HG03196 (cell line): ENCODE results near the gene AKR1C2.
"Not testable (repeated sequence)": the region's sequence is repeated elsewhere in the genome, so short reads cannot be mapped to it uniquely, and the experiment has no call there.

Experiments
- ATAC-seq: cut with Tn5 transposase; IDR thresholded peaks from one replicate; pipeline ENCODE4 v1.9.1; 2021; ENCODE audit not compliant: unreplicated experiment

The AKR1C2 gene

GRCh38 chr10:4991463-4991862 is 12.2 kb downstream of the AKR1C2 start:
- ATAC-seq = not testable (repeated sequence)

- no peak for ATAC-seq
These were observed 13.4 kb downstream of the AKR1C2 start for GRCh38 chr10:4990217-4990616.

GRCh38 chr10:4988000-4988641 is 15.5 kb downstream of the AKR1C2 start:
- ATAC-seq = not testable (repeated sequence)

GRCh38 chr10:4984971-4985594 is 18.6 kb downstream of the AKR1C2 start:
- no peak for ATAC-seq

GRCh38 chr10:4984223-4984622 is 19.4 kb downstream of the AKR1C2 start:
- ATAC-seq = no peak

- ATAC-seq = no peak
These were observed 19.9 kb downstream of the AKR1C2 start for GRCh38 chr10:4983615-4984216.

GRCh38 chr10:4982764-4983226 is 20.9 kb downstream of the AKR1C2 start:
- ATAC-seq = no peak

- no peak for ATAC-seq
These were observed 21.8 kb downstream of the AKR1C2 start for GRCh38 chr10:4981722-4982471.

- ATAC-seq = no peak
These were observed 22.9 kb downstream of the AKR1C2 start for GRCh38 chr10:4980793-4981192.

- no peak for ATAC-seq
These were observed 24.8 kb downstream of the AKR1C2 start for GRCh38 chr10:4978870-4979269.

- no peak for ATAC-seq
These were observed 26.6 kb downstream of the AKR1C2 start for GRCh38 chr10:4977025-4977424.

- ATAC-seq = not testable (repeated sequence)
These were observed 29.3 kb downstream of the AKR1C2 start for GRCh38 chr10:4974400-4974799.

- ATAC-seq = not testable (repeated sequence)
These were observed 30.4 kb downstream of the AKR1C2 start for GRCh38 chr10:4973294-4973693.

- ATAC-seq = not testable (repeated sequence)
These were observed 31.1 kb downstream of the AKR1C2 start for GRCh38 chr10:4972369-4973142.

GRCh38 chr10:4970362-4970761 is 33.3 kb downstream of the AKR1C2 start:
- not testable (repeated sequence) for ATAC-seq

GRCh38 chr10:4969289-4969688 is 34.4 kb downstream of the AKR1C2 start:
- not testable (repeated sequence) for ATAC-seq

- ATAC-seq = not testable (repeated sequence)
These were observed 36.5 kb downstream of the AKR1C2 start for GRCh38 chr10:4967189-4967588.

- ATAC-seq = not testable (repeated sequence)
These were observed 37.9 kb downstream of the AKR1C2 start for GRCh38 chr10:4965763-4966162.

GRCh38 chr10:4963815-4964154 is 39.9 kb downstream of the AKR1C2 start:
- ATAC-seq = not testable (repeated sequence)

GRCh38 chr10:4962876-4963814 is 40.5 kb downstream of the AKR1C2 start, which contains the start of gene AKR1C1:
Gene AKR1C1, plus strand, starts transcription at chr10:4963415. Its CDS starts 30 bp downstream, at chr10:4963445.
- not testable (repeated sequence) for ATAC-seq
